Ovary (tissue), 9 donors: ENCODE data around the gene LIMA1. TPM values are rescaled to one million over a fixed set of nuclear protein-coding genes. Genes with fewer than 3 reads are reported as not detected.

ENCODE experiments used
- DNase-seq, 5 donors: peaks; one replicate each; pipeline ENCODE4 v3.0.0-alpha.2; 2019 to 2020
- H3K27ac ChIP-seq, 2 donors: fragments of 200-600 bp; one replicate each; pipeline versions ENCODE4 v1.5.1 to v1.8.0; 2019 to 2022
- H3K27me3 ChIP-seq: fragments of 200-600 bp; one replicate; pipeline ENCODE4 v1.8.0; 2022
- H3K36me3 ChIP-seq: fragments of 200-600 bp; sonication (generic); one replicate; pipeline ENCODE4 v1.5.1; 2019
- H3K4me1 ChIP-seq: one replicate; pipeline ENCODE4 v1.8.1; 2013; ENCODE audit warnings: mild to moderate bottlenecking, moderate library complexity; ENCODE audit not compliant: insufficient read depth
- H3K4me3 ChIP-seq: fragments of 200-600 bp; sonication (generic); one replicate; pipeline ENCODE4 v1.5.1; 2017
- H3K9me3 ChIP-seq, 2 donors: fragments of 200-600 bp in 1 of 2; sonication (generic) in 1 of 2; one replicate each; pipeline versions ENCODE4 v1.5.1 to v1.8.1; 2013 to 2019; ENCODE audit warnings: mild to moderate bottlenecking in 1 of 2, moderate library complexity in 1 of 2
- CTCF ChIP-seq, 3 donors: fragments of 450-650 bp in 2 of 3; fragments of 200-600 bp in 1 of 3; IDR thresholded peaks; one replicate each; pipeline versions ENCODE4 v1.5.1 to v1.8.0; 2016 to 2022; ENCODE audit warnings: antibody characterized with exemption in 3 of 3, mild to moderate bottlenecking in 1 of 3
- EP300 ChIP-seq: sonication (generic); formaldehyde crosslinking; IDR thresholded peaks from one replicate; pipeline ENCODE4 v1.6.1; 2017; ENCODE audit warnings: antibody characterized with exemption
- POLR2A ChIP-seq: fragments of 450-650 bp; IDR thresholded peaks from one replicate; pipeline ENCODE4 v1.6.1; 2017; ENCODE audit warnings: antibody characterized with exemption, mild to moderate bottlenecking, moderate library complexity
- WGBS, 3 donors: extraction: QIAGEN DNeasy Blood & Tissue Kit in 1 of 3; methylation state at CpG; one replicate each; pipeline versions ENCODE4 v1.1.5 to v1.1.7; 2013 to 2017; 5-methylcytosine and 5-hydroxymethylcytosine counted together
- intact Hi-C, 4 donors: fragments of 100-400 bp; cut with DNase I; formaldehyde crosslinking; loops; one replicate each; pipeline versions ENCODE4 v1.11.0 to v1.15.1; 2022 to 2023
- polyA plus RNA-seq, 2 donors: library from polyadenylated mRNA; stranded (reverse); fragments of 200-250 nt in 1 of 2; fragments of 350-450 nt in 1 of 2; fragmentation: Illumina TruSeq in 1 of 2; extraction: RNeasy Lipid Tissue Mini Kit (QIAGEN cat#74804) in 1 of 2; gene quantifications; one replicate each; pipeline ENCODE4 v1.2.3, GENCODE V29; 2013 to 2014
- total RNA-seq, 7 donors: library from RNA; depleted of rRNA in 2 of 7; stranded (reverse); fragments of >200 nt in 2 of 7; fragmentation: NEBNext Ultra II Directional in 3 of 7; extraction: Animal tissue kit (Norgen Biotek cat#: 25700) in 3 of 7; gene quantifications; one replicate each; pipeline versions ENCODE4 v1.1.0 to v1.2.4, GENCODE V29; 2016 to 2023
- donor health status: DM: no; HTN: no; CAD: no; lungs with moderate emphysema.
- donor health status: DM: no; HTN: no; CAD: no.
- donor health status: Bipolar disorder and iron deficiency.
- donor health status: DM: yes; HTN: yes; CAD: no.
- donor health status: DM: no; HTN: no; CAD: no.
- donor health status: DM: yes; HTN: yes; CAD: no.

The LIMA1 gene
- total and polyA plus RNA-seq, 9 donors: 28.0 to 80.0 (median 45.2) TPM

GRCh38 chr12:50185970-50186663, 97.2 kb downstream of the LIMA1 start:
- no peaks in the 10 kb centered on the region for H3K36me3 ChIP-seq
- intact Hi-C loops: loop anchor here in 1 of 4 donors (10.0 kb wide), 1 partner anchor 129 kb away; no protein-coding TSS in a partner anchor
- H3K4me1 ChIP-seq: peaks cover 4% of the 10 kb centered on the region
- 68 to 79% (median 74%) methylated on average over 6 of the region's 6 CpGs for WGBS, 3 donors
- H3K27me3 ChIP-seq: no peaks in the 10 kb centered on the region
- H3K4me3 ChIP-seq: no peak overlapping the region
- no peak overlapping the region for H3K27ac ChIP-seq
- no peaks in the 10 kb centered on the region for H3K9me3 ChIP-seq
- no peak for DNase-seq
- TF ChIP-seq EP300 (no peak), CTCF (IDR thresholded peaks at IDR 0.05) (no peak), POLR2A (no peak)

- Histone ChIP-seq H3K27ac (no peak overlapping the region), H3K36me3 (no peaks in the 10 kb centered on the region), H3K9me3 (no peaks in the 10 kb centered on the region), H3K4me3 (no peak overlapping the region), H3K27me3 (no peaks in the 10 kb centered on the region), H3K4me1 (peaks cover 4% of the 10 kb centered on the region)
- TF ChIP-seq EP300 (no peak), POLR2A (no peak), CTCF (IDR thresholded peaks at IDR 0.05) (no peak)
- 67 to 76% (median 67%) methylated on average over 4 of the region's 4 CpGs for WGBS, 3 donors
- no peak for DNase-seq
- intact Hi-C loops: loop anchor here in 1 of 4 donors (10.0 kb wide), 1 partner anchor 129 kb away; no protein-coding TSS in a partner anchor
These were observed 97.9 kb downstream of the LIMA1 start for GRCh38 chr12:50185301-50185895.

- H3K27ac ChIP-seq: no peak overlapping the region
- H3K4me1 ChIP-seq: peaks cover 4% of the 10 kb centered on the region
- no peak for DNase-seq
- WGBS, 3 donors: 92 to 95% (median 94%) methylated on average over 5 of the region's 5 CpGs
- no peaks in the 10 kb centered on the region for H3K9me3 ChIP-seq
- no peaks in the 10 kb centered on the region for H3K27me3 ChIP-seq
- H3K4me3 ChIP-seq: no peak overlapping the region
- H3K36me3 ChIP-seq: no peaks in the 10 kb centered on the region
- TF ChIP-seq POLR2A: no peak
- TF ChIP-seq EP300: no peak
- TF ChIP-seq CTCF (IDR thresholded peaks at IDR 0.05): no peak
- intact Hi-C loops: loop anchor here in 1 of 4 donors (10.0 kb wide), 1 partner anchor 131 kb away; no protein-coding TSS in a partner anchor
These were observed 99.1 kb downstream of the LIMA1 start for GRCh38 chr12:50184261-50184660.

GRCh38 chr12:50182461-50182860, 100.9 kb downstream of the LIMA1 start:
- H3K27me3 ChIP-seq: no peaks in the 10 kb centered on the region
- no peak for DNase-seq
- no peaks in the 10 kb centered on the region for H3K36me3 ChIP-seq
- no peak overlapping the region for H3K27ac ChIP-seq
- no peak for TF ChIP-seq CTCF (IDR thresholded peaks at IDR 0.05)
- TF ChIP-seq EP300: no peak
- no peak for TF ChIP-seq POLR2A
- H3K9me3 ChIP-seq: no peaks in the 10 kb centered on the region
- intact Hi-C loops: loop anchor here in 1 of 4 donors (10.0 kb wide), 1 partner anchor 132 kb away; no protein-coding TSS in a partner anchor
- peaks cover 2% of the 10 kb centered on the region for H3K4me1 ChIP-seq
- H3K4me3 ChIP-seq: no peak overlapping the region
